HTR-8/SVneo (cell line): ENCODE results near the gene CYP2W1.

Source experiments
- DNase-seq: peaks from one replicate; pipeline ENCODE4 v3.0.0; 2011; ENCODE audit warnings: low spot score, mixed read lengths; ENCODE audit not compliant: insufficient read length
- FAIRE-seq: peaks from 2 replicates; lab custom pipeline; 2011; peaks lifted over from hg19 to GRCh38; lab: Jason Lieb, UNC

The CYP2W1 gene

GRCh38 chr7:978416-979091, 4.4 kb upstream of the CYP2W1 start:
- no peak for DNase-seq

GRCh38 chr7:979151-979550, 3.8 kb upstream of the CYP2W1 start:
- no peak for DNase-seq
- no peak for FAIRE-seq

More at GRCh38 chr7:978416-979091, 4.4 kb upstream of the CYP2W1 start:
- FAIRE-seq: no peak

- DNase-seq (no peak), FAIRE-seq (no peak)
Measured at GRCh38 chr7:979886-980571, 3.0 kb upstream of the CYP2W1 start.

GRCh38 chr7:981793-982510, 1.0 kb upstream of the CYP2W1 start:
- DNase-seq: no peak
- no peak for FAIRE-seq

GRCh38 chr7:982511-983003, 424 bp upstream of the CYP2W1 start:
- FAIRE-seq (no peak), DNase-seq (no peak)

GRCh38 chr7:983616-984071, 663 bp downstream of the CYP2W1 start:
- no peak for FAIRE-seq

GRCh38 chr7:984361-985126, 1.6 kb downstream of the CYP2W1 start:
- FAIRE-seq (no peak), DNase-seq (no peak)

More at GRCh38 chr7:983616-984071, 663 bp downstream of the CYP2W1 start:
- DNase-seq: no peak

GRCh38 chr7:985127-985416, 2.1 kb downstream of the CYP2W1 start:
- DNase-seq: no peak
- no peak for FAIRE-seq

- peak; percentile 41 for DNase-seq
Measured at GRCh38 chr7:985915-986741, 3.1 kb downstream of the CYP2W1 start.

GRCh38 chr7:986766-987751, 4.1 kb downstream of the CYP2W1 start:
- no peak for FAIRE-seq
- DNase-seq: no peak

More at GRCh38 chr7:985915-986741, 3.1 kb downstream of the CYP2W1 start:
- FAIRE-seq: peak; percentile 9

GRCh38 chr7:987909-988308, 4.9 kb downstream of the CYP2W1 start:
- DNase-seq: no peak
- no peak for FAIRE-seq

- DNase-seq (no peak), FAIRE-seq (no peak)
Measured at GRCh38 chr7:988426-988911, 5.5 kb downstream of the CYP2W1 start.

- DNase-seq (no peak), FAIRE-seq (no peak)
Measured at GRCh38 chr7:988963-989529, 6.1 kb downstream of the CYP2W1 start.

GRCh38 chr7:990352-990932, 7.5 kb downstream of the CYP2W1 start:
- DNase-seq (no peak), FAIRE-seq (no peak)

- FAIRE-seq: no peak
- no peak for DNase-seq
Measured at GRCh38 chr7:990933-991728, 8.2 kb downstream of the CYP2W1 start.

GRCh38 chr7:991729-992656, 9.0 kb downstream of the CYP2W1 start:
- DNase-seq: no peak
- FAIRE-seq: peak; percentile 51
